Endothelial cell of umbilical vein (primary cell): Measurements from ENCODE around the gene RNF113B.

ENCODE experiments used
- CTCF ChIP-seq, 2 donors: IDR thresholded peaks; 1 replicate in 1 of 2; 2 replicates in 1 of 2; pipeline ENCODE4 v1.5.1; 2011; ENCODE audit warnings: low read length in 2 of 2, mild to moderate bottlenecking in 2 of 2, moderate library complexity in 2 of 2, control low read depth in 1 of 2, inconsistent platforms in 1 of 2, low read depth in 1 of 2; ENCODE audit not compliant: insufficient read depth in 1 of 2; ENCODE audit errors: extremely low read depth in 1 of 2
- EZH2 ChIP-seq: IDR thresholded peaks from 2 replicates; pipeline ENCODE4 v1.6.1; 2012; ENCODE audit warnings: borderline replicate concordance, low read depth, mild to moderate bottlenecking, moderate library complexity, low read length, inconsistent platforms; ENCODE audit not compliant: severe bottlenecking
- GATA2 ChIP-seq: IDR thresholded peaks from 2 replicates; pipeline ENCODE4 v1.7.0; 2011; ENCODE audit warnings: low read depth, mild to moderate bottlenecking, moderate library complexity, mixed read lengths, low read length; ENCODE audit not compliant: insufficient read length, insufficient read depth
- MAX ChIP-seq: IDR thresholded peaks from 2 replicates; pipeline ENCODE4 v1.6.1; 2011; ENCODE audit not compliant: insufficient read depth, insufficient read length
- POLR2A ChIP-seq: IDR thresholded peaks from 2 replicates; pipeline ENCODE4 v1.6.1; 2012; ENCODE audit warnings: low read depth, mild to moderate bottlenecking, control low read depth, low read length

DNA sequence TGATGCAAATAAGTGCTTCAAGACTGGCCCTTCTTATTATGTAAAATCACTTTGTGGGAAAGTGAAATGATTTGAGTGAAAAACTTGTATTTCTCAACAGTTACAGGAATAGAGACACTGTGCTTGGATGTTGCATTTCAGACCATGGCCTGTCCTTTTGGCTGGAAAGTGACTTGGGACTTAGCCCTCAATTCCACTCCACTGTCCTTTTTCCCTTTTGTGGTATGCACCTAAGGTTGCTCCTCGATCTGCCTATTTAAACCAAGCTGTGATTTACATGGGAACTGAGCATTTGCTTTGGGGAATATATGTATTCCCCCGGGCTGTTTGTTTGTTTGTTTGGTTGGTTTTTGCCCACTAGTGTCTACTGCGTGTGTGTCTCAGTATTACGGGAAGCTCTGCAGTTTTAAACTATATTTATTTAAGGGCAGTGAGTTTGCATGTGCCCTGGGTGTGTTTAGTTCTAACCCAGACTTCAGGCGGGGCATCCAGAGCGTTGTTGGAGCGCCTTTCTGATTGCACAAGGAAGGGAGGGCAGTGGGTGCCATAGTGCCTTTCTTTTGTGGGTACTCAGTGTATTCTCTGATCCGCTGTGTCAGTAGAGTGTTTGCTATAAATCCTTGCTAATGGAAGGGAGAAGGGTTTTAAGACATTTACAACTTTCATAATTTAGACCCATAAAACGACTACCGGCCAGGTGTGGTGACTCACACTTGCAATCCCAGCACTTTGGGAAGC lies 18.2 kb upstream of the RNF113B start:
- TF ChIP-seq CTCF (IDR thresholded peaks at IDR 0.05; ENCODE audit: extremely low read depth in 1 of 2, insufficient read depth in 1 of 2, low read depth in 1 of 2, low read length in 2 of 2) (no peak), GATA2 (no peak), POLR2A (no peak), EZH2 (no peak), MAX (no peak)
